ENCODE results near the gene P2RY10. TPM values are rescaled to one million over a fixed set of nuclear protein-coding genes. Genes with fewer than 3 reads are reported as not detected.

Gene P2RY10
- total RNA-seq, 1 donor = not detected

DNA sequence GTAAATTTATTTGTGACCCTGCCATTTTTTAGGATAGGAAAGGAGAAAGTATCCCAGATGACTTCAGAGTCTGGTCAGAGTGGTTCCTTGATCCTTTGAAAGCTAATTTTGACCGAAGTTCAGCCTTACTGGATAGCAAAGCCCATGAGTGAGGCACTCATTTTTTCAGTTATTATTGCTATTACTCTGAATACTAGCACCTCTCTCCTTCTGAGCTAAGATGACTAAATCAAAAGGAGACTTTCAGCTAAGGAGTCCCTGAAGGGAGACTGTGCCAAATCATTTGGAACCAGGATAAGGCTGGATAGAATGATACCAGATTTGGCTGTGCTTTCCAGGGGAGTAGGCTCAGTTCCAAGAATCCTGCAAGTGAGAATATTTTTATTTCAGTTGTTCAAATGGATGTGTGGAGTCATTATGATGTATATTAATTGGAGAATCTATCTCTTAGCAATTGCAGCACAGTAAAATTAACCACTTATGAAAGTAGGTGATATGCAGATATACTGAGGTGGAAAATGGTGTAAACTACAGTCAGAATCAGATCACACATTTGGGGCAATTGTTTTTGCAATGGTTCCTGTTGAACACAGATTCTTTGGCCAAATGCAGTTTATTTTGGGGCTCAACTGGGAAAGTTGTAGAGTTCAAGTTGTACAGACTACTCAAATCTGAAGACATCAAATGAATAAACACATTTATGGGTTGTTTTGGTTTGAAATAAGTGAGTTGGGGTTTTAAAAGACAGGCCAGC lies 1.2 kb downstream of the P2RY10 start:
- DNase-seq (ENCODE audit: low read depth) = no peak
- TF ChIP-seq, protein P1, sequence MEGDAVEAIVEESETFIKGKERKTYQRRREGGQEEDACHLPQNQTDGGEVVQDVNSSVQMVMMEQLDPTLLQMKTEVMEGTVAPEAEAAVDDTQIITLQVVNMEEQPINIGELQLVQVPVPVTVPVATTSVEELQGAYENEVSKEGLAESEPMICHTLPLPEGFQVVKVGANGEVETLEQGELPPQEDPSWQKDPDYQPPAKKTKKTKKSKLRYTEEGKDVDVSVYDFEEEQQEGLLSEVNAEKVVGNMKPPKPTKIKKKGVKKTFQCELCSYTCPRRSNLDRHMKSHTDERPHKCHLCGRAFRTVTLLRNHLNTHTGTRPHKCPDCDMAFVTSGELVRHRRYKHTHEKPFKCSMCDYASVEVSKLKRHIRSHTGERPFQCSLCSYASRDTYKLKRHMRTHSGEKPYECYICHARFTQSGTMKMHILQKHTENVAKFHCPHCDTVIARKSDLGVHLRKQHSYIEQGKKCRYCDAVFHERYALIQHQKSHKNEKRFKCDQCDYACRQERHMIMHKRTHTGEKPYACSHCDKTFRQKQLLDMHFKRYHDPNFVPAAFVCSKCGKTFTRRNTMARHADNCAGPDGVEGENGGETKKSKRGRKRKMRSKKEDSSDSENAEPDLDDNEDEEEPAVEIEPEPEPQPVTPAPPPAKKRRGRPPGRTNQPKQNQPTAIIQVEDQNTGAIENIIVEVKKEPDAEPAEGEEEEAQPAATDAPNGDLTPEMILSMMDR (IDR thresholded peaks at IDR 0.05; ENCODE audit: insufficient read depth, low read depth, low read length) = no peak
- H3K4me3 ChIP-seq (ENCODE audit: low read depth, low read length) = no peak overlapping the region

DNA sequence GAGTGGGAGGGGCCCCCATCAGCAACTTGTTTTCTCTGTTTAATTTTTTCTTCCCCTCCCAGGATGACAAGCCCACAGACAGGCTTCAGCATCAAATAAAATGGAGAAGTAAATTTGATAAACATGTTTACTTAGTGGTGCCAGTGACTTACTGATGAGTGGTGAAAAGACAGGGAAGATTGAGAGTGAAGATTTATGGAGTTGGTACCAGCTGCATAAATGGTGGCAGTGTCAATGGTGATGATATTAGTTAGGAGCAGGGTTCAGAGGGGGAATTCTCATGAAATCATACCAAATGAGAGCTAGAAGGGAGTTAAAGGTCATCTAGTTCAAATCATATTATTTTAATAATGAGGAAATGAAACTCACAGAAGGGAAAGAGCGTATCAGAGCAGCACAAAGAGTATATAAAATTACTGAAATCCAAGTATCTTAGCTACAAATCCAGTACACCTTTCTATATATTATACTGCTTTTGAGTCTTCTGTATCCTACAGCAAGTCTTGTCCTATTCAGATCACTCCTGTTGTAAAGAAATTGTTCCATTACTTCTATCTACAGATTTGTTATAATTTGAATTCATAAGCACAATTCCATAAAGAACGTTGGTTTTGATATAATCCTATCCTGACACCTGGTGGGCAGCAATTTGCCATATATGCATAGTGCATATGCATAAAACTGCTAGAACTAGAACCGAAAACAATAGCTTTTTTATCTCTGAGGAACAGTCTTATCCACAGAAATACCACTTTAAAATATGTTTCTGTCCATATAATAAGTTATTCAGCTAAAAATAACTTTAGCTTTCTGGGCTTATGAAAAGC lies 5.0 kb downstream of the P2RY10 start:
- H3K4me3 ChIP-seq (ENCODE audit: low read depth, low read length) = no peak overlapping the region
- no peak for DNase-seq (ENCODE audit: low read depth)
- TF ChIP-seq, protein P1 (IDR thresholded peaks at IDR 0.05; ENCODE audit: insufficient read depth, low read depth, low read length) = no peak

DNA sequence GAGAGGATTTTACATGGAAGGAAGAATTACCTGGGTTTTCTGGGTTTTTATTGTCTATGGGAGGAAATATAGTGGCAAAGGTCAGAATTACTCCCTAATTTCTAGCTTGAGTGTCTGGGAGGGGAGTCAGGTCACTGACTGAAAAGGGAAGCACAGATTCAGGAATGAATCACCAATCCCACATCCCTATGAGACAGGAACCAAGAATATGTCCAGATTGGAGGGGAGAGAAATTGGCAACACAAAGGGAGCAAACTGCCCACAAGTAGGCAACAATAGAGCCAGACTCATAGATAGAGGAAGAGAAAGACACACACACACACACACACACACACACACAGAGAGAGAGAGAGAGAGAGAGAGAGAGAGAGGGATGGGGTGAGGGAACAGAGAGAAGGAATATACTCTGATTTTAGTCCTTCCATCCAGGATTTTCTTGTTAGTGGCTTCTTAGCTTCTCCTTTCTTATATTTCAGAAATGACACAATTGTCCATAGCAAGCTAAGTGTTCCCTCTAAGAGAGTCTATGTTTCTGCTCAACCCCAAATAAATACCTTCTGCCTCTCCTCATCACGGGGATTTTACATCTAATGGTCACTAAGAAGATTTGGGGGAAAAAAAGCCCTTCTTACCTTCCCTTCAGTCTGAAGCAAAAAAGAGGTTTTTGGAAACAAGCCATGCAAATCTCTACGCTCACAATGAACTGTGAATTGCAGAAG lies 12.0 kb downstream of the P2RY10 start:
- no peak for DNase-seq (ENCODE audit: low read depth)
- no peak overlapping the region for H3K4me3 ChIP-seq (ENCODE audit: low read depth, low read length)

DNA sequence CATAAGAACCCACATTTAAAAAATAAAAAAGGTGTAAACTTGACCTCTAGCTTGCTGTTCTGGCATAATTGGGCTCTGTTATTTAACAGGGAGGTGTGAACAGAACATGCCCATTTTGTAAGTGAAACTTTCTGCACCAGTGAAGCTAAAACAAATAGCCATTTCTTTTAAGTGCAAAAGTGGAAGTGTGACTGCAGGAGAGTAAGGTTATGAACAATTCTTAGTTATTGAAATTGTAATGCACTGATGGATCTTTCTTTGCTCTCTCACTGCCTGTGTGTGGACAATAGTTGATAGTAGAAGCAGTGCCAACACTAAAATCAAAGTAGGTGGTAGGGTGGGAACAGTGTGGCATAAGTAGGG lies 12.6 kb downstream of the P2RY10 start:
- TF ChIP-seq, protein P1 (IDR thresholded peaks at IDR 0.05; ENCODE audit: insufficient read depth, low read depth, low read length) = no peak
- DNase-seq (ENCODE audit: low read depth) = no peak
- no peak overlapping the region for H3K4me3 ChIP-seq (ENCODE audit: low read depth, low read length)

More for the DNA sequence above, 12.0 kb downstream of the P2RY10 start:
- TF ChIP-seq, protein P1 (IDR thresholded peaks at IDR 0.05; ENCODE audit: insufficient read depth, low read depth, low read length) = no peak

DNA sequence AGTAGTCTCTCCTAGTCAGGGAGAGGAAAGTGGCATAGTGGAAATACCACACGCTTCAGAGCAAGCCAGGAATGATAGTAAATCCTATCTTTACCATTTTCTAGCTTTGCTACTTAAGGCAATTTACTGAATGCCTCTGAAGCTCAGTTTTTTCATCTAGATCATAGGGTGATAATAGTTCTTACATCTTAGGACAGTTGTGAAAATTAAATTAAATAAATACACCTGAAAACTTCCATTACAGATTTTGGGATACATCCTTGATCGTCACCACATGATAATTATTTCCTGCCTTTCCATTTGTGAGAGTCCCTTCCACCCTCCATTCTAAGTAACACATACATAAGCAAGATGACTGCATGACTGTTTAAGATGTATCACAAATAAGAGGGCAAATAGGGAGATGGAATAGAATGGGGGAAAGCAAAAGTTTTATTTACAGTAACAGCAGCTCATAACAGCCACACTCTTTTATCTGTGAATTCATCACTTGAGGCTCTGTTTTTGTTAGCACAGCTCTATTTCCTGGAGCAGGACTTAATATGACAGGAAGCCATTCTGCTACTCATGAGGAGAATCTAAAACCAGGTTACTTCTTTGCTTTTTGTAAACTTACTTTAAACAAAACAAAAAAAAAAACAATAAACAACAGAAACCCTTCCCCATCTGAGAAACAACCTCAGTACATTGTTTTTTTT lies 13.4 kb downstream of the P2RY10 start:
- TF ChIP-seq, protein P1 (IDR thresholded peaks at IDR 0.05; ENCODE audit: insufficient read depth, low read depth, low read length) = no peak
- no peak for DNase-seq (ENCODE audit: low read depth)

DNA sequence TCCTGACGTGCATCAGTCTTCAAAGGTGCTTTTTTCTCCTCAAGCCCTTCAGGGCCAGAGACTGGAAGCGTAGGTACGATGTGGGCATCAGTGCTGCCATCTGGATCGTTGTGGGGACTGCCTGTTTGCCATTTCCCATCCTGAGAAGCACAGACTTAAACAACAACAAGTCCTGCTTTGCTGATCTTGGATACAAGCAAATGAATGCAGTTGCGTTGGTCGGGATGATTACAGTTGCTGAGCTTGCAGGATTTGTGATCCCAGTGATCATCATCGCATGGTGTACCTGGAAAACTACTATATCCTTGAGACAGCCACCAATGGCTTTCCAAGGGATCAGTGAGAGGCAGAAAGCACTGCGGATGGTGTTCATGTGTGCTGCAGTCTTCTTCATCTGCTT lies 15.7 kb downstream of the P2RY10 start:
- no peak overlapping the region for H3K4me3 ChIP-seq (ENCODE audit: low read depth, low read length)
- DNase-seq (ENCODE audit: low read depth) = no peak
- TF ChIP-seq, protein P1 (IDR thresholded peaks at IDR 0.05; ENCODE audit: insufficient read depth, low read depth, low read length) = no peak

More for the DNA sequence above, 13.4 kb downstream of the P2RY10 start:
- no peak overlapping the region for H3K4me3 ChIP-seq (ENCODE audit: low read depth, low read length)

Data from fibroblast of villous mesenchyme (primary cell).